ENCODE data around the gene TJAP1. TPM values are rescaled to one million over a fixed set of nuclear protein-coding genes. Genes with fewer than 3 reads are reported as not detected.
A peak's percentile ranks its signal among the peaks of the same experiment; 100 is the strongest.

The TJAP1 gene
- total and polyA plus RNA-seq, 2 donors (not counting 3 experiments of a cell fraction or from before 2014, with no cell fraction given): 28.4 to 31.8 TPM

- Histone ChIP-seq H3K4me1 (ENCODE audit: control insufficient read depth, extremely low read depth, insufficient read depth, low read length) (peaks cover 17% of the 10 kb centered on the region), H3K9ac (replicated peaks; ENCODE audit: extremely low read depth, insufficient read depth, low read length) (peak within 1 kb of the TSS; percentile 87), H3K27me3 (ENCODE audit: control insufficient read depth in 2 of 2, insufficient read depth in 2 of 2, low read length in 2 of 2) (no peaks in the 10 kb centered on the region), H3K36me3 (ENCODE audit: control insufficient read depth in 2 of 2, extremely low read depth in 1 of 2, insufficient read depth in 2 of 2, low read length in 2 of 2) (peaks cover 7 to 44% of the 10 kb centered on the region in 2 experiments), H3K4me2 (ENCODE audit: insufficient read depth, low read length) (peak within 1 kb of the TSS; percentile 94), H2AFZ (ENCODE audit: low read depth, low read length) (peak within 1 kb of the TSS; percentile 42), H3K4me3 (replicated peaks in 1 of 3; ENCODE audit: insufficient read depth in 1 of 3, low read depth in 1 of 3, low read length in 3 of 3) (peak within 1 kb of the TSS; percentile 81 to 94 (median 87)), H3K9me1 (replicated peaks; ENCODE audit: control insufficient read depth, extremely low read depth, insufficient read depth, low read length) (no peaks in the 10 kb centered on the region), H3K9me3 (replicated peaks; ENCODE audit: control insufficient read depth, insufficient read depth, low read length) (no peaks in the 10 kb centered on the region), H3K79me2 (ENCODE audit: control insufficient read depth, insufficient read depth, low read length) (peaks cover 44% of the 10 kb centered on the region), H3K27ac (ENCODE audit: insufficient read depth, low read depth, low read length) (peak within 1 kb of the TSS; percentile 66), H4K20me1 (replicated peaks; ENCODE audit: control insufficient read depth, extremely low read depth, insufficient read depth, low read length) (no peaks in the 10 kb centered on the region)
- ChIA-PET CTCF (interaction anchor here (0.6 to 1.8 kb wide), 6 partner anchors 9 to 254 kb away, joined by 3 to 9 read pairs (median 4); no protein-coding TSS in a partner anchor), POLR2A (interaction anchor here (0.5 to 0.9 kb wide), 3 partner anchors 40 to 59 kb away, joined by 3 to 5 read pairs (median 4); partner anchors contain the start of genes POLH, TJAP1 and XPO5)
- peak; percentile 100 for FAIRE-seq
- intact Hi-C loops (cut with micrococcal nuclease) (loop anchor here (2.0 kb wide), 1 partner anchor 58 kb away; no protein-coding TSS in a partner anchor), dilution Hi-C loops (cut with MboI; ENCODE audit: extremely low pct_ligation_motif_present, low sequenced_read_pairs) (no loop called here)
- TF ChIP-seq CTCF (IDR thresholded peaks at IDR 0.05; ENCODE audit: extremely low read depth in 1 of 2, insufficient read depth in 1 of 2, low read depth in 1 of 2, low read length in 2 of 2) (no peak), POLR2A (IDR thresholded peaks at IDR 0.05; ENCODE audit: low read depth, low read length) (peak; percentile 88), POLR2AphosphoS5 (IDR thresholded peaks at IDR 0.05; ENCODE audit: insufficient read depth, low read depth, low read length) (peak; percentile 84), MAX (IDR thresholded peaks at IDR 0.05; ENCODE audit: insufficient read depth, insufficient read length) (peak; percentile 52), EZH2 (IDR thresholded peaks at IDR 0.05; ENCODE audit: borderline replicate concordance, low read depth, low read length, severe bottlenecking) (no peak), FOS (IDR thresholded peaks at IDR 0.05; ENCODE audit: borderline replicate concordance, insufficient read depth, low read length) (no peak), MYC (IDR thresholded peaks at IDR 0.05; ENCODE audit: low read depth, low read length) (peak; percentile 74)
- TSS peak; percentile 51 for BruUV-seq (replicated peaks)
- DNase-seq (ENCODE audit: low read depth, low spot score): peak; percentile 98
Observed at GRCh38 chr6:43516697-43517504, 39.5 kb downstream of the TJAP1 start, which contains the start of the genes POLR1C and YIPF3. Gene POLR1C, plus strand, starts transcription at chr6:43517089. Its CDS starts 21 bp downstream, at chr6:43517110. Gene YIPF3, minus strand, starts transcription at chr6:43516926. Its CDS starts 119 bp downstream, at chr6:43516807.
